GM18867 (cell line): Measurements from ENCODE around the gene ZNF784.

Experiments
- ATAC-seq: cut with Tn5 transposase; IDR thresholded peaks from one replicate; pipeline ENCODE4 v1.9.1; 2021; ENCODE audit warnings: mild to moderate bottlenecking, moderate library complexity; ENCODE audit not compliant: unreplicated experiment

Gene ZNF784

GRCh38 chr19:55621673-55622231, 2.6 kb downstream of the ZNF784 start:
- ATAC-seq, result no peak

GRCh38 chr19:55621205-55621672, 3.1 kb downstream of the ZNF784 start:
- no peak for ATAC-seq

- ATAC-seq, result no peak
Observed at GRCh38 chr19:55620410-55621204, 3.8 kb downstream of the ZNF784 start.

- ATAC-seq, result no peak
Observed at GRCh38 chr19:55619286-55619685, 5.1 kb downstream of the ZNF784 start.

GRCh38 chr19:55618426-55618825, 5.9 kb downstream of the ZNF784 start:
- no peak for ATAC-seq

GRCh38 chr19:55617426-55617825, 6.9 kb downstream of the ZNF784 start:
- ATAC-seq, result no peak

GRCh38 chr19:55616395-55616875, 7.9 kb downstream of the ZNF784 start:
- no peak for ATAC-seq

GRCh38 chr19:55615543-55616394, 8.6 kb downstream of the ZNF784 start:
- no peak for ATAC-seq

GRCh38 chr19:55614711-55615542, 9.4 kb downstream of the ZNF784 start:
- no peak for ATAC-seq

GRCh38 chr19:55613930-55614710, 10.2 kb downstream of the ZNF784 start:
- ATAC-seq, result no peak

- ATAC-seq, result no peak
Observed at GRCh38 chr19:55613396-55613795, 11.0 kb downstream of the ZNF784 start.

GRCh38 chr19:55611983-55612645, 12.3 kb downstream of the ZNF784 start:
- ATAC-seq, result no peak

GRCh38 chr19:55611300-55611982, 12.9 kb downstream of the ZNF784 start:
- no peak for ATAC-seq

- no peak for ATAC-seq
Observed at GRCh38 chr19:55609326-55609725, 15.0 kb downstream of the ZNF784 start.

GRCh38 chr19:55606817-55607216, 17.5 kb downstream of the ZNF784 start:
- no peak for ATAC-seq

GRCh38 chr19:55606471-55606787, 17.9 kb downstream of the ZNF784 start:
- no peak for ATAC-seq

- ATAC-seq, result peak; percentile 22
Observed at GRCh38 chr19:55605637-55606470, 18.5 kb downstream of the ZNF784 start, which contains the start of gene ZNF865. ZNF865 (plus strand) TSS chr19:55605647; CDS start chr19:55613619, 7,972 bp downstream.

- peak; percentile 71 for ATAC-seq
Observed at GRCh38 chr19:55605207-55605636, 19.1 kb downstream of the ZNF784 start.
